KMS-11 (cell line): ENCODE data around the gene NR2F1-AS1.

ENCODE experiments used
- H2AFZ ChIP-seq: fragments of 200-600 bp; sonication (generic); 2 replicates; pipeline ENCODE4 v1.6.1; 2016; ENCODE audit warnings: antibody characterized with exemption, mixed run types, low read depth
- H3K27ac ChIP-seq: fragments of 200-600 bp; sonication (generic); 2 replicates; pipeline ENCODE4 v1.6.1; 2016; ENCODE audit warnings: mild to moderate bottlenecking, mixed run types
- H3K27me3 ChIP-seq: fragments of 200-600 bp; sonication (generic); 2 replicates; pipeline ENCODE4 v1.6.1; 2017; ENCODE audit warnings: mild to moderate bottlenecking, low read depth, mixed run types, moderate library complexity; ENCODE audit not compliant: insufficient read depth
- H3K36me3 ChIP-seq: fragments of 200-600 bp; sonication (generic); 2 replicates; pipeline ENCODE4 v1.6.1; 2017; ENCODE audit warnings: mild to moderate bottlenecking, mixed run types; ENCODE audit not compliant: insufficient read depth
- H3K4me1 ChIP-seq: fragments of 200-600 bp; sonication (generic); 2 replicates; pipeline ENCODE4 v1.6.1; 2016; ENCODE audit warnings: mild to moderate bottlenecking, low read depth, mixed run types; ENCODE audit not compliant: poor library complexity, severe bottlenecking
- H3K4me2 ChIP-seq: fragments of 200-600 bp; sonication (generic); 2 replicates; pipeline ENCODE4 v1.7.0; 2016; ENCODE audit warnings: mild to moderate bottlenecking, mixed run types
- H3K4me3 ChIP-seq: fragments of 200-600 bp; sonication (generic); IDR thresholded peaks from 2 replicates; pipeline ENCODE4 v1.6.1; 2017; ENCODE audit warnings: low read depth, low read length, mixed read lengths; ENCODE audit not compliant: insufficient read depth
- H3K79me2 ChIP-seq: fragments of 200-600 bp; sonication (generic); 2 replicates; pipeline ENCODE4 v1.6.1; 2016; ENCODE audit warnings: low read depth, mixed run types; ENCODE audit not compliant: insufficient read depth
- H3K9ac ChIP-seq: fragments of 200-600 bp; sonication (generic); 2 replicates; pipeline ENCODE4 v1.6.1; 2016; ENCODE audit warnings: mild to moderate bottlenecking, mixed run types
- H4K20me1 ChIP-seq: fragments of 200-600 bp; sonication (generic); 2 replicates; pipeline ENCODE4 v1.6.1; 2016; ENCODE audit warnings: mild to moderate bottlenecking, mixed run types; ENCODE audit not compliant: insufficient read depth
- CTCF ChIP-seq: fragments of 200-600 bp; sonication (generic); conservative IDR thresholded peaks from 2 replicates; pipeline ENCODE4 v1.6.1; 2017; ENCODE audit warnings: low read depth, mild to moderate bottlenecking, antibody characterized with exemption, low read length, moderate library complexity, mixed read lengths

NR2F1-AS1 gene

GRCh38 chr5:93599399-93600120 lies 18.5 kb upstream of the NR2F1-AS1 start:
- Histone ChIP-seq H3K4me1 (no peaks in the 10 kb centered on the region), H3K4me3 (no peak overlapping the region), H2AFZ (no peak overlapping the region), H3K36me3 (no peaks in the 10 kb centered on the region), H3K27ac (no peak overlapping the region), H4K20me1 (no peaks in the 10 kb centered on the region), H3K9ac (no peak overlapping the region), H3K79me2 (no peaks in the 10 kb centered on the region), H3K27me3 (no peaks in the 10 kb centered on the region), H3K4me2 (no peak overlapping the region)
- TF ChIP-seq CTCF = no peak

DNA sequence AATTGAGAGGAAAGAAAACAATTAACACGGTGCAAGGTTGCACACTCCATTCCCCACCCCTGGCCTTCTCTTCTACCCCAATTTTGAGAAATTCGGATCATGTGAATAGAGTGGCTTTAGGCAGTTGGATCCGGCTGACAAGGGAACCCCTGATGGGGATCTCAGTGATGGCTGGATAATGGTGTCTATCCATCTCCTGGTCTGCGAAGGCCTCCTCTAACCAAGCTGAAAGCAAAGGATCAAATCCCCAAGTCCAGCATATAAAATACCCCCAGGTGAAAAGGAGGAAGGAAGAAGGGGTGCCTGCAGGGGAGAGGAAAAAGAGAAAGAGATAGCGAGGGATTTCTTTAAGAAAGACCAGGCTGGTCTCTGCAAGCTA lies 18.0 kb upstream of the NR2F1-AS1 start:
- no peaks in the 10 kb centered on the region for H3K27me3 ChIP-seq
- H3K4me1 ChIP-seq = no peaks in the 10 kb centered on the region
- H3K9ac ChIP-seq = no peak overlapping the region
- H3K36me3 ChIP-seq = no peaks in the 10 kb centered on the region
- H3K4me3 ChIP-seq = no peak overlapping the region
- no peaks in the 10 kb centered on the region for H4K20me1 ChIP-seq
- TF ChIP-seq CTCF = no peak
- no peak overlapping the region for H3K27ac ChIP-seq
- H2AFZ ChIP-seq = no peak overlapping the region
- H3K79me2 ChIP-seq = no peaks in the 10 kb centered on the region
- no peak overlapping the region for H3K4me2 ChIP-seq

- TF ChIP-seq CTCF = no peak
- no peaks in the 10 kb centered on the region for H4K20me1 ChIP-seq
- H3K4me1 ChIP-seq = no peaks in the 10 kb centered on the region
- no peak overlapping the region for H3K27ac ChIP-seq
- H3K36me3 ChIP-seq = no peaks in the 10 kb centered on the region
- H3K4me3 ChIP-seq = no peak overlapping the region
- H2AFZ ChIP-seq = no peak overlapping the region
- H3K4me2 ChIP-seq = no peak overlapping the region
- no peak overlapping the region for H3K9ac ChIP-seq
- H3K27me3 ChIP-seq = no peaks in the 10 kb centered on the region
- no peaks in the 10 kb centered on the region for H3K79me2 ChIP-seq
Measured at GRCh38 chr5:93598091-93599000, 17.3 kb upstream of the NR2F1-AS1 start.

GRCh38 chr5:93596676-93597490 lies 15.9 kb upstream of the NR2F1-AS1 start:
- no peaks in the 10 kb centered on the region for H4K20me1 ChIP-seq
- H3K4me3 ChIP-seq = no peak overlapping the region
- TF ChIP-seq CTCF = no peak
- H3K4me2 ChIP-seq = no peak overlapping the region
- H2AFZ ChIP-seq = no peak overlapping the region
- no peak overlapping the region for H3K27ac ChIP-seq
- no peaks in the 10 kb centered on the region for H3K36me3 ChIP-seq
- no peaks in the 10 kb centered on the region for H3K79me2 ChIP-seq
- H3K27me3 ChIP-seq = no peaks in the 10 kb centered on the region
- no peaks in the 10 kb centered on the region for H3K4me1 ChIP-seq
- no peak overlapping the region for H3K9ac ChIP-seq
